ENCODE measurements around the gene RNF40.
A peak's percentile ranks its signal among the peaks of the same experiment; 100 is the strongest.

RNF40 gene

GRCh38 chr16:30761928-30762902 is at the start of gene RNF40, which contains the start of gene CFAP119:
Gene RNF40, plus strand, starts transcription at chr16:30762322. Its CDS starts 224 bp downstream, at chr16:30762546.
Gene CFAP119, minus strand, starts transcription at chr16:30762062. Its CDS starts 314 bp downstream, at chr16:30761748.
- DNase-seq (ENCODE audit: extremely low spot score), result peak; percentile 99
- ChIA-PET CTCF (interaction anchor here (1.1 to 1.4 kb wide), 3 partner anchors 51 to 69 kb away, joined by 3 to 5 read pairs (median 3); no protein-coding TSS in a partner anchor), POLR2A (no interaction called here)
- no peak for TF ChIP-seq CTCF (IDR thresholded peaks at IDR 0.05; ENCODE audit: control extremely low read depth, extremely low read depth, low read depth, missing control alignments)

- peak; percentile 49 for DNase-seq (ENCODE audit: extremely low spot score)
- ChIA-PET POLR2A (no interaction called here), CTCF (interaction anchor here (1.2 to 1.3 kb wide), 3 partner anchors 12 to 227 kb away, joined by 3 to 4 read pairs (median 3); no protein-coding TSS in a partner anchor)
- TF ChIP-seq CTCF (IDR thresholded peaks at IDR 0.05; ENCODE audit: control extremely low read depth, extremely low read depth, low read depth, missing control alignments), result no peak
These were observed 46.2 kb upstream of the RNF40 start for GRCh38 chr16:30715750-30716445.

GRCh38 chr16:30720086-30720485 is 42.0 kb upstream of the RNF40 start:
- no peak for TF ChIP-seq CTCF (IDR thresholded peaks at IDR 0.05; ENCODE audit: control extremely low read depth, extremely low read depth, low read depth, missing control alignments)
- CTCF ChIA-PET, result interaction anchor here (2.4 kb wide), 1 partner anchor 11 kb away, joined by 6 read pairs; no protein-coding TSS in a partner anchor
- no peak for DNase-seq (ENCODE audit: extremely low spot score)
- POLR2A ChIA-PET, result no interaction called here

GRCh38 chr16:30720694-30721093 is 41.4 kb upstream of the RNF40 start:
- no peak for DNase-seq (ENCODE audit: extremely low spot score)
- POLR2A ChIA-PET, result no interaction called here
- CTCF ChIA-PET, result interaction anchor here (1.2 to 2.4 kb wide), 3 partner anchors 11 to 23 kb away, joined by 3 to 6 read pairs (median 4); no protein-coding TSS in a partner anchor
- no peak for TF ChIP-seq CTCF (IDR thresholded peaks at IDR 0.05; ENCODE audit: control extremely low read depth, extremely low read depth, low read depth, missing control alignments)

GRCh38 chr16:30721167-30721566 is 41.0 kb upstream of the RNF40 start:
- CTCF ChIA-PET, result interaction anchor here (1.2 to 2.4 kb wide), 5 partner anchors 11 to 23 kb away, joined by 3 to 6 read pairs (median 3); no protein-coding TSS in a partner anchor
- no peak for DNase-seq (ENCODE audit: extremely low spot score)
- POLR2A ChIA-PET, result no interaction called here
- TF ChIP-seq CTCF (IDR thresholded peaks at IDR 0.05; ENCODE audit: control extremely low read depth, extremely low read depth, low read depth, missing control alignments), result no peak

- ChIA-PET CTCF (interaction anchor here (1.0 to 2.4 kb wide), 6 partner anchors 11 to 84 kb away, joined by 3 to 6 read pairs (median 3); no protein-coding TSS in a partner anchor), POLR2A (no interaction called here)
- no peak for DNase-seq (ENCODE audit: extremely low spot score)
- TF ChIP-seq CTCF (IDR thresholded peaks at IDR 0.05; ENCODE audit: control extremely low read depth, extremely low read depth, low read depth, missing control alignments), result no peak
These were observed 40.5 kb upstream of the RNF40 start for GRCh38 chr16:30721606-30722005.
